GM18873 (cell line): ENCODE measurements around the gene FLT3LG.
"Not testable (repeated sequence)": the region's sequence is repeated elsewhere in the genome, so short reads cannot be mapped to it uniquely, and the experiment has no call there.

Experiments
- ATAC-seq: cut with Tn5 transposase; IDR thresholded peaks from one replicate; pipeline ENCODE4 v1.9.1; 2021; ENCODE audit warnings: mild to moderate bottlenecking, moderate library complexity, moderate number of reproducible peaks; ENCODE audit not compliant: unreplicated experiment, low FRiP score

FLT3LG gene

DNA sequence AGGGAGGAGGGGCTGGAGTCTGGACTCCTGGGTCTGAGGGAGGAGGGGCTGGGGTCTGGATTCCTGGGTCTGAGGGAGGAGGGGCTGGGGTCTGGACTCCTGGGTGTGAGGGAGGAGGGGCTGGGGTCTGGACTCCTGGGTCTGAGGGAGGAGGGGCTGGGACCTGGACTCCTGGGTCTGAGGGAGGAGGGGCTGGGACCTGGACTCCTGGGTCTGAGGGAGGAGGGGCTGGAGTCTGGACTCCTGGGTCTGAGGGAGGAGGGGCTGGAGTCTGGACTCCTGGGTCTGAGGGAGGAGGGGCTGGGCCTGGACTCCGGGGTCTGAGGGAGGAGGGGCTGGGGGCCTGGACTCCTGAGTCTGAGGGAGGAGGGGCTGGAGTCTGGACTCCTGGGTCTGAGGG, 12.9 kb upstream of the FLT3LG start:
- not testable (repeated sequence) for ATAC-seq

- ATAC-seq = no peak
Observed at GRCh38 chr19:49461656-49462055, 12.4 kb upstream of the FLT3LG start.

GRCh38 chr19:49462492-49462891, 11.5 kb upstream of the FLT3LG start:
- ATAC-seq = no peak

DNA sequence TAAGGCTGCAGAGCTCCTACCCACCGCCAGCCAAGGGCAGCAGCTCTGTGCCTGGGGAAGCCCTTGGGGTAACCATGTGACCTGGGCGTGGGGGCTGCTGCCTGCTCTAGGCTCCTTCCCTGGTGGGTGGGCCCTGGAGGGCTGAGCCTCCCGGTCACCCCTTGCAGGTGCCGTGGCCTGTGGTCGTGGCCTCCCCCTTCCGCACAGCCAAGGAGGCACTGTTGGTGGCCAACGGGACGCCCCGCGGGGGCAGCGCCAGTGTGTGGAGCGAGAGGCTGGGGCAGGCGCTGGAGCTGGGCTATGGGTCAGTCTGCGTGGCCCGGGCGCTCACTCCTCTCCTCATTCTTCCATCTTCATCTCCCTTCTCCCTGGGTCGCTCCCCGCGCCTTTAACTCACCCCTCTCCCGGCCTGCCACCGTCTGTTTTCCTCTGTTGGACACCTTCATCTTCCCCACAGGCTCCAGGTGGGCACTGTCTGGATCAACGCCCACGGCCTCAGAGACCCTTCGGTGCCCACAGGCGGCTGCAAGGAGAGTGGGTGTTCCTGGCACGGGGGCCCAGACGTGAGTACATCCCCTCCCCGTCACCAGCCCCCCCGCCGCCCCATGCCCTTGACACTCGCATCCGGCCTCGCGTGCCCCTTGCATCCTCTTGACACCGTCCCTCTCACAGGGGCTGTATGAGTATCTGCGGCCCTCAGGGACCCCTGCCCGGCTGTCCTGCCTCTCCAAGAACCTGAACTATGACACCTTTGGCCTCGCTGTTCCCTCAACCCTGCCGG, 9.9 kb upstream of the FLT3LG start:
- no peak for ATAC-seq

DNA sequence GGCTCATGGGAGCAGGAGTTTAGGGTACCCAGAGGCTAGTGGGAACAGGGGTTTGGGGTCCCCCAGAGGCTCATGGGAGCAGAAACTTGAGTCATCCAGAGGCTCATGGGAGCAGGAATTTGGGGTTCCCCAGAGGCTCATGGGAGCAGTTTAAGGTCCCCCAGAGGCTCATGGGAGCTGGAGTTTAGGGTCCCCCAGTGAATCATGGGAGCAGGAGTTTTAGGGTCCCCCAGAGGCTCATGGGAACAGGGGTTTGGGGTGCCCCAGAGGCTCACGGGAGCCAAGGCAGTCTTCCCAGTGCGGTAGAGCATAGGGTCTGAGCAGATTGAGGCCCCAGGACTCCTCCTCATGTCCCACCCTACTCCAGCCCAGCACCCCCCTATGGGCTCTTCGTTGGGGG, 8.6 kb upstream of the FLT3LG start:
- ATAC-seq = no peak

- ATAC-seq = no peak
Observed at GRCh38 chr19:49468199-49468598, 5.8 kb upstream of the FLT3LG start.

DNA sequence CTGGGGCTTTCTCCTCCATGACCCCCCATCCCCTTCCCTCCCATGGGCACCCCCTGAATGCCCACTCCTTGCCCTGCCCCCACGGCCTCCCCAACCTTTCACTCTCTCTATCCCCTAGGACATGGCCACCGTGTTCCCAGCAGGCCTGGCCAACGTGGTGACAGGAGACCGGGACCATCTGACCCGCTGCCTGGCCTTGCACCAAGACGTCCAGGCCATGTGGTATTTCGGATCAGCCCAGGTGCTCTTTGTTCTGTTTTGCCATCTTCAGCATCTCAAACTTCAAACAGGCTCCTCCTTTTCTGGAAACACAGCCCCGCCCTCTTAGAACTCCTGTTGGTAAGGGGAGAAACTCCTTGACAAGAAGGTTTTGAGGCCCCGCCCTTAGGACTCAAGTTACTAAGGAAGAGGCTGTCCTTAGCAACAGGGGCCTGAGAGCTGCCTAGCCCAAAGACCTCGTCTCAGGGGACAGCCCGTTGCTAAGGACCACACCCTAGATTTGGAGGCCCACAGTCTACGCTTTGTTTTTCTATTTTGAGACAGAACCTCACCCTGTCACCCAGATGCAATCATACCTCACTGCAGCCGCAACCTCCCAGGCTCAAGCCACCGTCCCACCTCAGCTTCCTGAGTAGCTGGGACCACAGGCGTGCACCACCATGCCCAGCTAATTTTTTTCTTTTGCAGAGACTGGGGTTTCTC, 5.1 kb upstream of the FLT3LG start:
- peak; percentile 57 for ATAC-seq

DNA sequence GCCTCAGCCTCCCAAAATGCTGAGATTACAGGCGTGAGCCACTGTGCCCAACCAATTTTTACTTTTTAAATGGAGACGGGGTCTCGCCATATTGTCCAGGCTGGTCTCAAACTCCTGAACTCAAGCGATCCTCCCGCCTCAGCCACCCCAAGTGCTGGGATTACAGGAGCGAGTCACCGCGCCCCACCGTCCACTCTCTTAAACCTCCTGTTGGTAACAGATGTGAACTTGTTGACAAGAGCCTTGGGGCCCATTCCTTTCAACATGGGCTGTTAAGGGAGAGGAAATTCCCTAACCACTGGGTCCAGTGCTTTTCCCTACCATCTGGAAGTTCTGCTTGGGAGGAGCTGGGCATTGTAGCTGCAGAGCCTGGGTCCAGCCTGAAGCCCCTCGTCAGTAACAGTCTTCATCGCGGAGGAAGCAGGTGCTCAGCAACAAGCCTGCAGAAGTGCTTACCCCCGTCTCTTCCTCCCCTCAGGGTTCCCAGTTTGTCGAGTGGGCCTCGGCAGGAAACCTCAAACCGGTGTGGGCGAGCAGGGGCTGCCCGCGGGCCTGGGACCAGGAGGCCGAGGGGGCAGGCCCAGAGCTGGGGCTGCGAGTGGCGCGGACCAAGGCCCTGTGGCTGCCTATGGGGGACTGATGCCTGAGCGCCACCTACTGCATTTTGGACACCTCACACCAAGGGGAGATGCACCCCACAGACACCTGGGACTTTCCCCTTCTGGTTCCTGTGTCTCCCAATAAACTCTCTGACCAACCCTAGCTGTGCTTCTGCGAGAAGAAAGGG, 4.0 kb upstream of the FLT3LG start:
- peak; percentile 40 for ATAC-seq

- ATAC-seq = no peak
Observed at GRCh38 chr19:49470615-49470978, 3.4 kb upstream of the FLT3LG start.

DNA sequence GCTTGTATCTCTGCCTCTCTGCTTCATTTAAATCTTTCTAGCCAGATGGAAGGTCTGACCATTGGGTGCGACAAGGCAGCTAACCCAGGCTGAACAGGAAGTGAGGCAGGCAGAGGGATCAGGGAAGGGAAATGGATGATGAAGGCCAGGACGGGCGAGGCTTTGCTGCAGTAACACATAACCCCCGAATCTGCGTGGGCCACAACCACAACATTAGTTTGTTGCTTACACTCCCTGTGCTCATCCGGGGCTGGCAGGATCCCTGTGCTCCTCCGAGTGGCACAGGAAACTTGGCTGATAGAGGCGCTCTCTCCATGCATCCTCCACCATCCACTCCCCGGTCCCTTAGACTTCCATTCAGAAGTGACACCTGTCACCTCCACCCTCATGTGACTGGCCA, 1.1 kb upstream of the FLT3LG start:
- no peak for ATAC-seq

DNA sequence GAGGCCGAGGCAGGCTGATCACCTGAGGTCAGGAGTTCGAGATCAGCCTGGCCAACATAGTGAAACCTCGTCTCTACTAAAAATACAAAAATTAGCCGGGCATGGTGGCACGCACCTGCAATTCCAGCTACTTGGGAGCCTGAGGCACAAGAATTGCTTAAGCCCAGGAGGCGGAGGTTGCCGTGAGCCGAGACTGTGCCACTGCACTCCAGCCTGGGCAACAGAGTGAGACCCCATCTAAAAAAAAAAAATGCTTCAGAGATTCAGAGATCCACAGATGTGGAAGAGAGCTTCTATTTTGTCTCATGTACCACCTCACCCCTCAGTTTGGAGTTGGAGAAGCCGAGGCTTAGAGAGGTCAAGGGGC, 531 bp upstream of the FLT3LG start:
- ATAC-seq = not testable (repeated sequence)

- no peak for ATAC-seq
Observed at GRCh38 chr19:49474542-49474924, 518 bp downstream of the FLT3LG start.

GRCh38 chr19:49475191-49475917, 1.3 kb downstream of the FLT3LG start:
- ATAC-seq = no peak

- no peak for ATAC-seq
Observed at GRCh38 chr19:49475995-49476880, 2.2 kb downstream of the FLT3LG start.

DNA sequence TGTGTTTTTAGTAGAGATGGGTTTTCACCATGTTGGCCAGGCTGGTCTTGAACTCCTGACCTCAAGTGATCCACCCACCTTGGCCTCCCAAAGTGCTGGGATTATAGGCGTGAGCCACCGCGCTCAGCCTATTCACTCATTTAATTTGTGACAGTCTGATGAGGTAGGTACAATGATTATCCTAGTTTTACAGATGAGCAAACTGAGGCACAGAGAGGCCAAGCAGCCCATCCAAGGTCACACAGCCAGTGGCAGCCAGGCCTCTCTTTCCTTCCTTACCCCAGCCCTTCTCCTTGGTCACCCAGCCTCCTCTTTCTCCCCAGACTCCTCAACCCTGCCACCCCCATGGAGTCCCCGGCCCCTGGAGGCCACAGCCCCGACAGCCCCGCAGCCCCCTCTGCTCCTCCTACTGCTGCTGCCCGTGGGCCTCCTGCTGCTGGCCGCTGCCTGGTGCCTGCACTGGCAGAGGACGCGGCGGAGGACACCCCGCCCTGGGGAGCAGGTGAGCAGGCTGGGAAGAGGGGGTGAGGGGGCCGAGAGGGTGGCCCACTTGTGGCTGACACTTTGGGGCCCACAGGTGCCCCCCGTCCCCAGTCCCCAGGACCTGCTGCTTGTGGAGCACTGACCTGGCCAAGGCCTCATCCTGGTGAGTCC, 6.1 kb downstream of the FLT3LG start:
- ATAC-seq = no peak

- no peak for ATAC-seq
Observed at GRCh38 chr19:49481020-49481683, 7.1 kb downstream of the FLT3LG start.

DNA sequence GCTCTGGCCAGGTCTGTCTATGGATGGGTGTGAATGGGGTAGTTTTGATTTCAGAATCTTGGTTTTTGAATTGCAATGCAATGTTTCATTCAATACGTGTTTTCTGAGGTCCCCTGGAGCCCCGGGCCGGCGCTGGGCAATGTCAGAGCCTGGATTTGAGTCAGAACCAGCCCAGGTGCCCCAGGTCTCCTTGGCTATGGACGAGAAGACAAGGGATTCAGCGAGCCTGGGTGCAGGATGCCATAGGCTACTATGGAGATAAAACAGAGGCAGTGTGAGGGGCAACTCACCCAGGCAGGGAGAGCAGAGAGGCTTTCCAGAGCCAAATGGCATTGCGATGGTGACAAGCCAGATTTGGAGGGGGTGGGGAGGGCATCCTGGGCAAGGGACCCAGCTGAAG, 12.2 kb downstream of the FLT3LG start:
- no peak for ATAC-seq

DNA sequence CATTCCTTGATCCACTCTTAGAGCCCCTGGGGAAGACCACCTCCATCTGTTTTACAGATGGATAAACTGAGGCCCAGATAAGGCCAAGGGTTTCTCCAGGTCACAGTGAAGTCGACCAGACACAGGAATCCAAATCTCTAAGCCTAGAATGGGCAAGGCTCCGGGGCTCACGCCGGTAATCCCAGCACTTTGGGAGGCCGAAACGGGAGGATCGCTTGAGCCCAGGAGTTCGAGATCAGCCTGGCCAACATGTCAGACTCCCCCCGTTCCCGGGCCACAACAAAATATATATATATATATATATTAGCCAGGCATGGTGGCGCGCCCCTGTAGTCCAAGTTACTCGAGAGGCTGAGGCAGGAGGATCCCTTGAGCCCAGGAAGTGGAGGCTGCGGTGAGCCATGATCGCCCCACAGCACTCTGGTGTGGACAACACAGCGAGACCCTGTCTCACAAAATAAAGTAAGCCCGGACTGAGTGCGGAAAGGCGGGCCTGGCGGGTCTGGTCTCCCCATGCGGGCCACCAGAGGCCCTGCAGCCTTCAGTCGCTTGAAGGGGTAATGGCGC, 12.8 kb downstream of the FLT3LG start:
- no peak for ATAC-seq
